Left ventricle myocardium superior (tissue), 1 donor: ENCODE results near the gene TMTC2. TPM values are rescaled to one million over a fixed set of nuclear protein-coding genes. Genes with fewer than 3 reads are reported as not detected.

Source experiments
- ATAC-seq: fragments of 200-7000 bp; cut with Tn5 transposase; one replicate; pipeline ENCODE4 v1.9.1; 2020; ENCODE audit warnings: mild to moderate bottlenecking, moderate library complexity
- DNase-seq: peaks from one replicate; pipeline ENCODE4 v3.0.0-alpha.2; 2020
- intact Hi-C: fragments of 100-400 bp; cut with micrococcal nuclease; formaldehyde crosslinking; loops from one replicate; pipeline ENCODE4 v1.11.0; 2022
- total RNA-seq: library from RNA; stranded (reverse); fragmentation: NEBNext Ultra II Directional; extraction: Animal tissue kit (Norgen Biotek cat#: 25700); gene quantifications from one replicate; pipeline ENCODE4 v1.2.1, GENCODE V29; 2021
- donor health status: DM: no; HTN: yes; CAD: no; lungs with severe emphysema.

Gene TMTC2
- total RNA-seq, 1 donor from 2014 or later = 4.7 TPM

DNA sequence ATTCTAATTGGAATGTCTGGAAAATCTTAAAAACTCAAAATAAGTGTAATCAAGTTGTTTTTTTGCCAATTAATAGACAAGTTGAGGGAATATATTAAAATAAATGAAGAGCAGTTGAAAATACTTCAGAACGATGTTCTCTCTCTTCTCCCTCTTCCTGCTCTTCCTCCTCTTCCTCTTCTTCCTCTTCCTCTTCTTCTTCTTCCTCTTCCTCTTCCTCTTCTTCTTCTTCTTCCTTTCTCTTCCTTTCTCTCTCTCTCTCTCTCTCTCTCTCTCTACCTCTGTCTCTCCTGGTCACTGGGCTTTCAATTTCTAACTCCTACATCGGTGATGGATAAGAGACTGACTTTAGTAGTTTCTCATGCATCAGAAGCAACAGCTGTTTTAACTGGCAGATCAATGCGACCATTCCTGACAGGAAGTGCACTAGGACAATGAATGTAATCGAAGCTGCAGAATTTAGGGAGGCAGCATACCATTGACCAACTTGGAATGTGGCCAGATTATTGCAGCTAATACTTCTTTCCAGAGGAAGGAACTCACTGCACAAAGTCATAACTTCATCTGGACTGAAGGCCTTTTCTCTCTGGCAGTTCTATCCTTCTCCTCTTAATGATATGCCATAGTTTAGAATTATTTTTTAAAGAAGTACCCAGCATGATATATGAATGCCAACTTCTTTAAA lies 13.8 kb upstream of the TMTC2 start:
- intact Hi-C loops = no loop called here
- ATAC-seq (no peak), DNase-seq (no peak)

DNA sequence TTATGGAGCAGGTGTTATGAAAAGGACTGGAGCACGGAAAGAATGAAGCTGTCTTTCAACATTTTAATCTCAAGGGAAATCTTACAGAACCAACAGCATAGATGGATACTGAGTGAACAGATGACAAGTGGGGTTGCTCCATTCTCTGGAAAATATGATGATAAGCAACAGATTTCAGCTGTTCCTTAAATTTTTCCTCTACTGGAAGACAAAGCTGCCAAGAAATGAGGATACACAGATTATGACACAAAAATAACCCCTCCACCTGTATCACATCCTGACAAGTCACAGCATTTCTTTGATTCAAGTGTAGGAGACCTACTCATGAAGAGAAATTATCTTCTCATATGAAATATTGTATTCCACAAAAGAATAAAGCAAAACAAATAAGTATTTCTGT lies 13.0 kb upstream of the TMTC2 start:
- intact Hi-C loops = no loop called here
- ATAC-seq (no peak), DNase-seq (no peak)

DNA sequence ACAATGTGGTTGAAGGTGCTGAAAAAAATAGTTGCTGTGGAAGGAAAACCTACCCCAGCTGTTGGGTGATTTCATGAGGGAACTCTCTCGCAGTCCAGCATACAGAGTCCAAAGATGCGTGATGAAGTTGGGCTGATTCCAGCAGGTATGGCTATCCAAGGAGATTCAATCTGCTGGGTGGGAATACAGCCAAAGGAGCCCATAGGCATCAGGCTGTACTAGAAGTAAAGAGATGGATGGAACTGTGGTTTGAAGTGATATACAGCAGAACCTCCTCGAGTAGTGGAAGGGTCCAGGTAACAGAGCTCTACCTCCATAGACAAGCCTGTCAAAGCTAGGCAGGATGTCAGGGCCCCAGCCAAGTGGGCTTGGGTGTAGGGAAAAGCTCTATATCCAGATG lies 11.5 kb upstream of the TMTC2 start:
- intact Hi-C loops = no loop called here
- DNase-seq (no peak), ATAC-seq (no peak)

DNA sequence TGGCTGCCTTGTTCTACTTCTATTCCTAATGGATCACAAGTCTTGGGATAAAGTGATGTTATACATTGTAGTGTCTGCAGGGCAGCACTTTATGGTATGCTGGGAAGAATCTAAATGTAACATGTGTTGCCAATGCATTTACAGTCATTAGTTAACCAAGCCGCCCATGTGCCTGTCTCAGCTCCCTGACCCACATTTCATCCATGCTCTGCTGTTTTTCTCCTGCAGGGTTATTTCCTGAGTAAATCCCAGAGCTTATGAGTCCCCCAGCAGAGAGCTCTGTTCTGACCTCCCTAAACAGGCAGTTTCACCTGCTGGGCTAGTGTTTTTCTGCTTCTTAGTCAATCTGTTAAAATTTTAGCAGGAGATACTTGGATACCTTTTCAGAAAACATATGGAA lies 4.4 kb upstream of the TMTC2 start:
- DNase-seq = no peak
- intact Hi-C loops = loop anchor here (10.0 kb wide), 1 partner anchor 1142 kb away; no protein-coding TSS in a partner anchor
- no peak for ATAC-seq

DNA sequence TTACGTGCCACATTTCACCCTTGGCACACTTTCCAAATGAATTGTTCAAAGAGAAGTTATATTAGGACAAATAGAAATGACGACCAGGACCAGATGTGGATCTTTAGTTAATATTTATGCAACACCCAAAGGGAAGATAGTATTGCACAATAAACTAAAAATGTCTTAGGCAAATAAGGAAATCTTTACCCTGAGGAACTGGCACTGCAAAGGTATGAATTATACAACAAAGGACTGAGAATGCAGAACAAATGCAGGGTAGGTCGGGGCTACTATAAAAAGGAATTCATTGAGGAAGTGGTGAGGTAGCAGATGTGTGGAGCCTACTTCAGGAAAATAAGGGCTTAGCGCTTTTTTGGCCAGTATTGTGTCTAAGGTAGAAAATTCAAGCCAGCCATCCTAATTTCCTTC lies 3.9 kb upstream of the TMTC2 start:
- intact Hi-C loops = loop anchor here (10.0 kb wide), 1 partner anchor 1142 kb away; no protein-coding TSS in a partner anchor
- ATAC-seq = no peak

DNA sequence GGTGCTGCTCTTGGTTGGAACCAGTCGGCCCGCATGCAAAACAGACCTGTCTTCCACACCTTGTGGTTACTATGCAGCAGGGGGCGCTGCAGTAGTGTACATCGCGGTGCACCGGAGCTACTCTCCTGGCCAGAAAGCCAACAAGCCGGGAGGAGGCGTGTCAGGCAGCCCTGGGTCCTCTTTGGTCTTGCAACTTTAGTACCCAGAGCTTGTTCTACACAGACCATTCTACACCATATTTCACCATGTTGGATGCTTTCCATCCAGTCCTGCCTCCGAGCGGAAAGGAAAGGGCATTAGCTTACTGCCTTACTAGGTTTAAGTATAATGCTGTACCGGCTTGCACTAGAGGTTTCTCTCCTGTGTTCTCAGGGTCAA lies 927 bp upstream of the TMTC2 start:
- peak; percentile 87 for ATAC-seq
- intact Hi-C loops = loop anchor here (10.0 kb wide), 1 partner anchor 1139 kb away; no protein-coding TSS in a partner anchor
- peak; percentile 96 for DNase-seq

More for the DNA sequence above, 3.9 kb upstream of the TMTC2 start:
- DNase-seq = no peak

DNA sequence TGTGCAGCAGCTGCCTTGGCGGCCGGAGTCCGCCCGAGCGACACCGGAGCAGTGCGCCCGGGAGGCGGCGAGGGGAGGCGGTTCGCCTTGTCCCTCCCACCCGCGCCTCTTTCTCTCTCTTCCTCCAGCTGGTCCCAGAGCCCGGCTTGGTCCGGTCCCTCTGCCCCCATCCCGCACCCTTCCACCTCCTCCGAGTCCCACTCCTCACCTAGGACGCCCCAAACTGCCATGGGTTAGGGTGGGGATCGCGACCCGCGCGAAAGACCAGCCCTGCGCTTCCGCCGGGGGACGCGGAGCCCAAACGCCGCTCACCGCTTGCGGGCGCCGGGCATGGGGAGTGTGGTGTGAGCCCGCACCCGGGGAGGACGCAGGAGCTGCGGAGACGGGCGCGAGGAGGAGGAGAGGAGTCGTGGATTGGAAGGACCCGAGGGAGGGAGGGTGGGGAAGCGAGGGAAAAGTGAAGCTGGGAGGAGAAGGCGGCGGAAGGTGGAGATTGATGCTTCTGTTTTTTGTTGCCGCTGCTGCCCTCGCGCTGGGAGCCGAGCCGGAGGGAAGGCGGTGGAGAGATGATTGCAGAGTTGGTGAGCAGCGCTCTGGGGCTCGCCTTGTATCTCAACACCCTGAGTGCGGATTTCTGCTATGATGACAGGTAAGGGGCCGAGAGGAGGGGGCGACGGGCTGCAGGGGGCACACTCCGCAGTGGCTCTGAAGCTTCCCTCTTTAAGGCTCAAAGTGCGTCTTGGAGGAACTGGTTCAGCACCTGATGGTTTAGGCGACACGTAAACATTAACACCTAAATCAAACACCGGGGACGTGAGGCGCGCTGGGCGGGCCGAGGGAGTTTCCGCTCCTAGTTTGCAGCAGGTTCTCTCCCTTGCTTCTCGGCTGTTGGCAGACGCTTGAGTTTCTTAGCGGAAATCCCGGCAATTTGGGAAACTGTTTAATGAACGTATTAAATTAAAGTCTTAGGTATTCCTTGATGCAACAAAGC lies 610 bp downstream of the TMTC2 start:
- ATAC-seq = peak; percentile 66
- peak; percentile 53 for DNase-seq
- intact Hi-C loops = loop anchor here (10.0 kb wide), 1 partner anchor 1137 kb away; no protein-coding TSS in a partner anchor

DNA sequence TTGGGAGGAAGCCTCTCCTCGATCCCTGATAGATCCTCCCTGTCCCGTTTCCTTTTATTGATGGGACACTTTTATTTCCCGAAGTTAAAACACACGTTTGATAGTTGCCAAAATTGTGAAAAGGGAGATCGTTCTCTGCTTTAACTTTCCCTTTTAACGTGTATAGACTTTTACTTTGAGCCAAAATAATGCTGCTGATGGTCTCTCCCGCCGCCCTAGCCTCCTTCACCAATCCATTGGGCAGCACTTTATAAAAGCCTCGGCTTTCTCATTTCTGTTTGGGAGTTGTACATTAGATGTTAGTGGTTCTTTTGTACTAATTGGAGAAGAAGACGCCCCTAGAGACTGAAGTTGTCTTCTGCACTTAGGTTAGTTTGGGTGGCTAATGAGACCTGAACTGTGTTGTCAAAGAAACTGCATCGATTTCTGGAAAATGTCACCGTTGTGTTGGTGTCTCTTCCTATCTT lies 1.4 kb downstream of the TMTC2 start:
- ATAC-seq = no peak
- DNase-seq = no peak
- intact Hi-C loops = loop anchor here (10.0 kb wide), 1 partner anchor 1137 kb away; no protein-coding TSS in a partner anchor

DNA sequence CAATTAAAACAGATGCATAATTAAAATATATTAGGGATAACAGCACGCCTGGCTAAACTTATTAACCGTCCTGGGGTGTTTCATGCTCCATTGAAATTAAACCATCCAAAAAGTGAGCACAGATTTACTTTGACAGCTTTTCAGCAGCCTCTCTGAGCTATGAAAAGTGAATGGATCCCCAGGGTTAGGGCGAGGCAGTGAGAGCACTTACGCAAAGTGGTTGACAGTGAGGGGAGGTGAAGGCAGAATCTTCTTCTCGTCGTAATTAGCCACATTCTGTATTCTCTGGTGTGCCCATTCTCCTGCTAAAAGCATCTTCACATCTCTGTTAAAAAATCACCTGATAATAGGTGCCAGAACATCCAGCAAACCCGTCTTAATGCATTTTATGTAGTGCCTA lies 1.9 kb downstream of the TMTC2 start:
- ATAC-seq = no peak
- intact Hi-C loops = loop anchor here (10.0 kb wide), 1 partner anchor 1136 kb away; no protein-coding TSS in a partner anchor

DNA sequence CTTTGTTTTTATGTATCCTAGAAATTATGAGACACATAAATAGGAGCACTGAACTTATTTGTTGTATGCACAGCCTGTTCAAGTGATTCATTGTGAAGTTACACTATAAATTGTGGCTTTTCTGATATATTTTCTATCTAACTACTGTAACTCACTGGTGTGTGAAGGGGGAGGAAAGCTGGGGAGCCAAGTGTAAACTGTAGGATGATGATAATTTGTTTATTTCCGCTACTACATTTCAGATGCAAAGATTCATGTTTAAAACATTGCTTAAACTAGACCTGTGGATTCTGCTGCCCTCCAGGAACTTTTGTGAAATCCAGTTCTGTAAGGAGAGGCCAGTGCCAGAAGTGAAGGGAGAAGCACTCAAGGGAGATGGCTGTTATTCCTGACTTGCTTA lies 3.3 kb downstream of the TMTC2 start:
- no peak for ATAC-seq
- DNase-seq = no peak
- intact Hi-C loops = no loop called here

More for the DNA sequence above, 1.9 kb downstream of the TMTC2 start:
- DNase-seq = no peak

DNA sequence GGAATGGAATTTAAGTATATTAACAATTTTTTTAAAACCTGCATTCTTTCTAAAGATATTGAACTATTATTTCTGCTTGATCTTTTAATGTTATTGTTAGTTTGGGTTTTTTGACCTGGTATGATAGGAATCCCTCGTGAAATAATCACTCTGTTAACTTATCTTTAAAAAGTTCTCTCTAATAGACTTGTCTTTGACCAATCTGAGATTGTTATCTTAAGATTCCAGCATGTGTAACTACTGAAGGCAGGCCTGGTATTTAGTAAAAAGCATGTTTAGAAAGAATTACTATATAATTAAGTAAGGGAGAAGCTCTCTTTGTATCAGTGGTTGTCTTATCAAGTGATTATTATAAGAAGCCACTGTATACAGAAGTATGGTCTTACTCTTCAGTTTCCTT lies 4.8 kb downstream of the TMTC2 start:
- ATAC-seq = no peak
- no peak for DNase-seq
- intact Hi-C loops = no loop called here

DNA sequence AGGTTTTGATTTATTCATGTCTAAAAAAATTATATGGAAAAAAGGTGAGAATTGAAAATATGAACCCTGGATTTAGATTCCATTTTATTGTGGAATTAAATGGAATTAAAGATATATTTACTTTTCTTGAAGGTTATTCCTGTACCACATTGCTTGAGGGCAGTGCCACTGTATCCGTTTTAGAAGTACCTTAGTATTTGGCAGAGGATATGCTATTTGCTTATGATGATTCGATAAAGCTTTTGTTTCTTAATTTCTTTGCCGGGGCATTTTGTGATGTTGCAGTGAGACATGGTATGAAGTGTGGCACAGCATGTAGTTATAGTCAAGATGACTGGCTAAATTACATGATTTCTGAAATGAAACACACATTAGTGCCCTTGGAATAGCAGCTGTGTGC lies 7.6 kb downstream of the TMTC2 start:
- ATAC-seq (no peak), DNase-seq (no peak)
- intact Hi-C loops = no loop called here

DNA sequence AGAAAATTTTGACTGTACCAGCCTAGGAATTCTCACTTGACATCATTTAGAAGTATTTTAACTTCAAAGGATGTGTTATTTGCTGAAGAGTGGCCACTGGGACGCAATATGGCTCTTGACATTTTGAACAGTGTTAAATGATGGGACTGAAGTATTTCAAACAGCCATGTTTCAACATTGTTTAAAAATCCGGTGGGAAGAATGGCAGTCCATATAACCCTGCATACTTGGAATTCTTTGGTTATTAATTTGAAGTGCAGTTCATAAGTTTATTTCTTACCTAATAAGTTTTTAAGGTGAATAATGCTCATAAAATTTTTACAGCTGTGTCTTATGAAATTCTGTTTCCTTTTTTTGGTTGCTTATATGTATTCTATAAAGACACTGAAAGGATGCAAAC lies 8.3 kb downstream of the TMTC2 start:
- intact Hi-C loops = no loop called here
- DNase-seq = no peak
- ATAC-seq = no peak

DNA sequence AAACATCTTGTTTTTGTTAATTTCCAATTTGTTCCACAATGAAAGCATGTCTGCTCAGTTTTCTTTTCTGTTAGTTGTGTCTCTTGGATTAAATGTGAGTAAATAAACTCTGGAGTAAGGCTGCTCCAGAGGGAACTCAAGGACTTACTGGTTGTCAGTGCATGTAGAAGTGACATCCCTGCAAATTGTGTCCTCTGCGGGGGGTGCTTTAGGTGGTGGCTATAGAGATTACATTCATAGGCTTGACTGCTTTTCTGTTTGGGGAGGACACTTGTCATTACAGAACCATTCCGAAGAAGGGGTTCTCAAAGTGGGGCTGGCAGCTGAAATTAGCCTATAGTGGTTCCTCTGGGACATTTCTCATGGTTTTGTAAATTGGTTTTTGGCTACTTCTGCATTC lies 8.8 kb downstream of the TMTC2 start:
- intact Hi-C loops = no loop called here
- ATAC-seq = no peak
- no peak for DNase-seq

DNA sequence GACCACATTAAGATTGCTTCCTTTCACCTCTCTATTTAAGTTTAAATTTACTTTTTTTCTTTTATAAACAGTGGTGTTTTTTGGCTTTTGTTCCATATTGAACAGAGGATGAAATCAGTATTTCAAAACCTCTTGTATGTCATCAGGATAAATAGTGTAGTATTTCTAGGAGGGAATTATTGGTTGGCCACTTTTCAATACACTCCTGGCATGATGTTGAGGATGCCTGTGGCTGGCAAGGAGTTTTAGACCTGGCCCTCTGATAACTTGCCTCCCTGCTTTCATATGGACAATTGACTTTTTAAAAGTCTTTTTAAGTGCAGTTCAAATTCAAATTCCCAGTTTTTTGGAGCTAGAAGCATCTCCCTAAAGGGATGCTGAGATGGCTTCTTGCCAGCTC lies 9.8 kb downstream of the TMTC2 start:
- DNase-seq (no peak), ATAC-seq (no peak)
- intact Hi-C loops = no loop called here

DNA sequence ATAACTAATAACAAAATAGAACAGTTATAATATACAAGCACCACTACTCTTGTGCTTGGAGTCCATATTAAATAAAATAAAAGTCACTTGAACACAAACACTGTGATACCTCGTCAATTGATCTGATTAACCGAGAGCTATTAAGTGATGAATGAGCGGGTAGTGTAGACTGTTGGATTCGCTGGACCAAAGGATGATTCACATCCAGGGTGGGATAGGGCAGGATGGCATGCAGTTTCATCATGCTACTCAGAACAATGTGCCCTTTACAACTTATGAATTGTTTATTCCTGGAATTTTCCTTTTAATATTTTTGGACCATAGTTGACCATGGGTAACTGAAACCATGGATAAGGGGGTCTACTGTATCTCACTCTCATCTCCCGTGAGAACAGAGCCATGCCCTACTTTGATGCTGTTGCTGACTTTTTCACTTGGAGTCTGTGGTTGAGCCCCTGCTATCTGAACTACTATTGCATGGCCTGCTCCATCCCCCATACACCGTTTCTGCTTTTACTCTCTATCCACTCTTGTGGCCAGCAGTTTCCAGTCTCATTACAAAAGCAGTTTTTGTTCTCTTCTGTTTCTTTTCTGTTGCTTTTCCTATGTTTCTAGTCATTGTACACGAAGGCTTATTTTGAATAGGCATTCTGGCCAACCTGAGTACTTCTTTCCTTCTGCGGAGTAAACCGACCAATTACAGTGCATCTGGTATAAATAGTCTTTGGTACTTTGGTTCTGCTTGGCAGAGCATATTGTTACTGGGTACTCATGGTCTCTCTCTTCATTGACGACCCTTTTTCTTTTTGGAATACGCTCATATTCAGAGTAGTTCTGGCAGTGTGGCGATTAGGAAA lies 12.2 kb downstream of the TMTC2 start:
- ATAC-seq = no peak
- DNase-seq = no peak
- intact Hi-C loops = no loop called here

DNA sequence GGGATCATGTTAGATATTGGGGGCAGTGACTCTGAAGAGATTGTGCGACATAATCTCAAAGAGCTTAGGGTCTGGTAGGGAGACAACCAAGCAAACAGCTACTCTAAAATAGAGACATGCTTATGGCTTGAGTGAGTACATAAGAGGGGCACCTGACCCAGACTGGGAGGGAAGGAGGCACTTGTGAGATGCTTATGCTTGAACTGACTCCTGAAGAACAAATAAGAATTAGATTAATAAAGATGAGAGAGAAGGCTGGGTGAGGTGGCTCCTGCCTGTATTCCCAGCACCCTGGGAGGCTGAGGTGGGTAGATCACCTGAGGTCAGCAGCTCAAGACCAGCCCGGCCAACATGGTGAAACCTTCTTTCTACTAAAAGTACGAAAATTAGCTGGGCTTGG lies 19.1 kb downstream of the TMTC2 start:
- intact Hi-C loops = no loop called here
- DNase-seq (no peak), ATAC-seq (no peak)

DNA sequence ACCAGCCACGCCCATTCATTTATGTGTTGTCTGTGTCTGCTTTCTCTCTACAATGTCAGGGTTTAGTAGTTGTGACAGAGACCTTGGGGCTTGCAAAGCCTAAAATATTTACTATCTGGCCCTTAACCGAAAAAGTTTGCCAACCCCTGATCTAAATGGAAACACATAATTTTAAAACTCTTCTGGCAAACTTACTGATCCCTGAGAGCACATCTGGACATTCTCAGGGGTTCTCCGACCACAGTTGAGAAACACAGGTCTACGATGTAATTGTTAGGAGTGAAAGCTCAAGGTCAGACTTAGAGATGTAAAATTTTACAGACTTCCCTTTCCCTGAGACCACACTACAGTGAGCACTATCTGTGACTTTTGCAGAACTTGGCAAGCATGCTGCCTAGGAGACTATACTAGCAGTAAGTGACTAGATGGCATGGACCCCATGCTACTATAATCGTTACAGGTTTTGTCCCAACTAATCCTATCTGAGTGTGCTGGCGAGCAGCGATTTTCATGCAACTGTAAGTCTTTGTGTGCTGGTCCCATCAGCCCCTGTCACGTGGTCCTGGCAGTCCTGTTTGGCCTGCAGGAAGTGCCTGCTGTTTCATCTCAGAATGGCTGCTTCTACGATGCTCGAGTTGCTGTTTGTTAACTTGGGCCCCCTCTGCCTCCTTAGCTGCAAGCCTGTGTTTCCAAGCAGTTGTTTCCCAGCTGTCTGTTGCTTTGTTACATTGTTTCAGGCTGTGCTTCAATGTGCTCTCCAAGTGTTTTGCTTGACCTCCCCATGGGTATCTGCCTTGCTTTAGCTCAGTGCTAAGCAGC lies 21.6 kb downstream of the TMTC2 start:
- DNase-seq (peak; percentile 41), ATAC-seq (peak; percentile 76)
- intact Hi-C loops = no loop called here
